NK-92 treated with Interleukin-12 subunit alpha and Interleukin-12 subunit beta, amount 100 ng/mL, for 24 hours (cell line): Measurements from ENCODE around the gene NUPR2.
"Not testable (repeated sequence)": the region's sequence is repeated elsewhere in the genome, so short reads cannot be mapped to it uniquely, and the experiment has no call there.

ENCODE experiments used
- DNase-seq: peaks from one replicate; lab custom pipeline; 2025; lab: John Stamatoyannopoulos, UW

The NUPR2 gene

GRCh38 chr7:56115852-56116538 is at the start of gene NUPR2:
TSS of gene NUPR2 (minus strand) at chr7:56116417. CDS start at chr7:56116314, 103 bp downstream.
- no peak for DNase-seq

- no peak for DNase-seq
Measured at GRCh38 chr7:56157238-56157790, 41.1 kb upstream of the NUPR2 start.

GRCh38 chr7:56131062-56131461 is 14.8 kb upstream of the NUPR2 start:
- DNase-seq: not testable (repeated sequence)

GRCh38 chr7:56127241-56127975 is 11.2 kb upstream of the NUPR2 start:
- no peak for DNase-seq

- no peak for DNase-seq
Measured at GRCh38 chr7:56125831-56126230, 9.6 kb upstream of the NUPR2 start.

- no peak for DNase-seq
Measured at GRCh38 chr7:56124981-56125380, 8.8 kb upstream of the NUPR2 start.

GRCh38 chr7:56121440-56121839 is 5.2 kb upstream of the NUPR2 start:
- no peak for DNase-seq

- DNase-seq: not testable (repeated sequence)
Measured at GRCh38 chr7:56112244-56112643, 4.0 kb downstream of the NUPR2 start.

GRCh38 chr7:56110611-56111010 is 5.6 kb downstream of the NUPR2 start:
- DNase-seq: peak; percentile 3

- DNase-seq: no peak
Measured at GRCh38 chr7:56107954-56108258, 8.3 kb downstream of the NUPR2 start.

GRCh38 chr7:56106108-56107073 is 9.8 kb downstream of the NUPR2 start, which contains the start of gene CHCHD2:
TSS of gene CHCHD2 (minus strand) at chr7:56106476. CDS start at chr7:56106413, 63 bp downstream.
- DNase-seq: peak; percentile 87

- no peak for DNase-seq
Measured at GRCh38 chr7:56105508-56105907, 10.7 kb downstream of the NUPR2 start.

- DNase-seq: not testable (repeated sequence)
Measured at GRCh38 chr7:56104138-56104537, 12.1 kb downstream of the NUPR2 start.

GRCh38 chr7:56099653-56100052 is 16.6 kb downstream of the NUPR2 start:
- no peak for DNase-seq

GRCh38 chr7:56098187-56099008 is 17.8 kb downstream of the NUPR2 start:
- not testable (repeated sequence) for DNase-seq

GRCh38 chr7:56097700-56098099 is 18.5 kb downstream of the NUPR2 start:
- no peak for DNase-seq

GRCh38 chr7:56092789-56093531 is 23.3 kb downstream of the NUPR2 start, which contains the start of gene PHKG1:
TSS of gene PHKG1 (minus strand) at chr7:56092952. CDS start at chr7:56088941, 4,011 bp downstream.
- DNase-seq: no peak

- DNase-seq: not testable (repeated sequence)
Measured at GRCh38 chr7:56092388-56092787, 23.8 kb downstream of the NUPR2 start.

GRCh38 chr7:56091591-56091990 is 24.6 kb downstream of the NUPR2 start:
- DNase-seq: no peak

- DNase-seq: no peak
Measured at GRCh38 chr7:56087445-56087844, 28.8 kb downstream of the NUPR2 start.
